GM12892 (cell line): Measurements from ENCODE around the gene SLC29A3.
"Not testable (repeated sequence)": the region's sequence is repeated elsewhere in the genome, so short reads cannot be mapped to it uniquely, and the experiment has no call there.

Experiments
- DNase-seq: peaks from one replicate; pipeline ENCODE4 v3.0.0; 2011; ENCODE audit not compliant: insufficient read length
- FAIRE-seq: peaks from 2 replicates; lab custom pipeline; 2011; peaks lifted over from hg19 to GRCh38; lab: Jason Lieb, UNC
- POLR2A ChIP-seq: IDR thresholded peaks from 2 replicates; pipeline ENCODE4 v1.6.1; 2011; ENCODE audit warnings: low read depth, low read length, control low read depth
- POLR2AphosphoS5 ChIP-seq: IDR thresholded peaks from 2 replicates; pipeline ENCODE4 v1.6.1; 2011; ENCODE audit warnings: low read depth, low read length, control low read depth
- TAF1 ChIP-seq: IDR thresholded peaks from 2 replicates; pipeline ENCODE4 v1.6.1; 2011; ENCODE audit warnings: low read depth, mild to moderate bottlenecking, control low read depth, low read length, borderline replicate concordance

Gene SLC29A3

GRCh38 chr10:71355886-71356285, 36.8 kb downstream of the SLC29A3 start:
- FAIRE-seq (no peak), DNase-seq (no peak)
- TF ChIP-seq POLR2AphosphoS5 (no peak), TAF1 (no peak), POLR2A (no peak)

GRCh38 chr10:71357792-71358265, 38.8 kb downstream of the SLC29A3 start:
- FAIRE-seq (no peak), DNase-seq (no peak)
- TF ChIP-seq POLR2A (no peak), POLR2AphosphoS5 (no peak), TAF1 (no peak)

GRCh38 chr10:71358277-71358676, 39.2 kb downstream of the SLC29A3 start:
- no peak for FAIRE-seq
- TF ChIP-seq POLR2A (no peak), TAF1 (no peak), POLR2AphosphoS5 (no peak)
- no peak for DNase-seq

GRCh38 chr10:71358906-71359305, 39.8 kb downstream of the SLC29A3 start:
- DNase-seq, FAIRE-seq: not testable (repeated sequence)

- TF ChIP-seq POLR2A: no peak
- no peak for TF ChIP-seq POLR2AphosphoS5
- TF ChIP-seq TAF1: no peak
- FAIRE-seq: no peak
- peak; percentile 48 for DNase-seq
These were observed 40.4 kb downstream of the SLC29A3 start for GRCh38 chr10:71359364-71360046.

- DNase-seq (no peak), FAIRE-seq (no peak)
- TF ChIP-seq POLR2AphosphoS5 (no peak), TAF1 (no peak), POLR2A (no peak)
These were observed 41.7 kb downstream of the SLC29A3 start for GRCh38 chr10:71360735-71361134.

- DNase-seq (no peak), FAIRE-seq (no peak)
- no peak for TF ChIP-seq POLR2AphosphoS5
These were observed 42.5 kb downstream of the SLC29A3 start for GRCh38 chr10:71361581-71361980.

- DNase-seq (no peak), FAIRE-seq (no peak)
- TF ChIP-seq POLR2A (no peak), TAF1 (no peak), POLR2AphosphoS5 (no peak)
These were observed 43.1 kb downstream of the SLC29A3 start for GRCh38 chr10:71362141-71362540.

- FAIRE-seq: no peak
- TF ChIP-seq POLR2AphosphoS5 (no peak), TAF1 (no peak), POLR2A (no peak)
- no peak for DNase-seq
These were observed 44.9 kb downstream of the SLC29A3 start for GRCh38 chr10:71363936-71364335.

GRCh38 chr10:71365366-71365765, 46.3 kb downstream of the SLC29A3 start:
- DNase-seq (no peak), FAIRE-seq (no peak)
- no peak for TF ChIP-seq POLR2A
- TF ChIP-seq POLR2AphosphoS5: no peak
- TF ChIP-seq TAF1: no peak

GRCh38 chr10:71366690-71367089, 47.6 kb downstream of the SLC29A3 start:
- TF ChIP-seq POLR2A: no peak
- no peak for TF ChIP-seq TAF1
- no peak for TF ChIP-seq POLR2AphosphoS5
- DNase-seq (no peak), FAIRE-seq (no peak)

GRCh38 chr10:71367271-71367670, 48.2 kb downstream of the SLC29A3 start:
- FAIRE-seq: no peak
- DNase-seq: no peak

More at GRCh38 chr10:71367271-71367670, 48.2 kb downstream of the SLC29A3 start:
- TF ChIP-seq TAF1 (no peak), POLR2AphosphoS5 (no peak), POLR2A (no peak)
